ENCODE data around the gene CYTH3. TPM values are rescaled to one million over a fixed set of nuclear protein-coding genes. Genes with fewer than 3 reads are reported as not detected.

CYTH3 gene
- total and polyA plus RNA-seq, 9 donors: 14.8 to 29.6 (median 18.9) TPM

GRCh38 chr7:6274743-6275142 is 2.3 kb upstream of the CYTH3 start:
- Histone ChIP-seq H3K4me3 (no peak overlapping the region), H3K27ac (no peak overlapping the region), H3K4me1 (ENCODE audit: insufficient read depth) (peaks cover 6% of the 10 kb centered on the region), H3K9me3 (no peaks in the 10 kb centered on the region), H3K36me3 (no peaks in the 10 kb centered on the region), H3K27me3 (no peaks in the 10 kb centered on the region)
- DNase-seq: no peak
- TF ChIP-seq POLR2A (IDR thresholded peaks at IDR 0.05) (no peak), EP300 (IDR thresholded peaks at IDR 0.05) (no peak), CTCF (IDR thresholded peaks at IDR 0.05) (no peak)
- WGBS, 3 donors: 89 to 94% (median 92%) methylated on average over 2 of the region's 2 CpGs
- intact Hi-C loops (cut with DNase I): no loop called here

DNA sequence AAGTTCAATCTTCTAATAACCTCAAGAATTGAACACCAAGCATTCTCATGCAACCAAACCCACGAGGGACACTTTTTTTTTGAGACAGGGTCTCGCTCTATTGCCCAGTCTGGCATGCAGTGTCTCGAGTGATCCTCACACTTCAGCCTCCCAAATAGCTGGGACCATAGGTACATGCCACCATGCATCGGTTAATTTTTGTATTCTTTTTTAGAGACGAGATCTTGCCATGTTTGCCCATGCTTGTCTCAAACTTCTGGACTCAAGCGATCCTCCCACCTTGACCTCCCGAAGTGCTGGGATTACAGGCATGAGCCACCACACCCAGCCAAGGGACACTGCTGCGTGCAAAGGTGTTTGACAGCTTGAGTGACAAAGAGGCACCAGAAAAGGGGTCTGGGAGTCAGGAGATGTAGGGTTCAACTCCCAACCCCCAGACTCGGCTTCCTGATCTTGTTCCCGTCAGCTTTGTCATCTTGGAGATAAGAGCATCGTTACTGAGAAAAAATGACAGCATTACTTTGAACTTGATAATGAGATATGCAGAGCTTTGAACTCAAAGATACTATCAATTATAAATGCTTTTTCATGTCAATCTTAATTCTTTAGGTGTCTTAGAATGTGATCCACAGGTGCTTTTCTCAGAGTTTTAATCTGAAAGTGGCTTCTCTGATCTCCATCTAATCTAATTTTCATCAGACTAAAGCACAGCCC is 1.6 kb upstream of the CYTH3 start:
- Histone ChIP-seq H3K9me3 (no peaks in the 10 kb centered on the region), H3K4me3 (no peak overlapping the region), H3K27me3 (no peaks in the 10 kb centered on the region), H3K4me1 (ENCODE audit: insufficient read depth) (peaks cover 7% of the 10 kb centered on the region), H3K36me3 (no peaks in the 10 kb centered on the region), H3K27ac (no peak overlapping the region)
- intact Hi-C loops (cut with DNase I): loop anchor here in 1 of 4 donors (2.0 kb wide), 1 partner anchor 43 kb away; no protein-coding TSS in a partner anchor
- TF ChIP-seq POLR2A (IDR thresholded peaks at IDR 0.05) (no peak), CTCF (IDR thresholded peaks at IDR 0.05) (no peak), EP300 (IDR thresholded peaks at IDR 0.05) (no peak)
- 91 to 93% (median 92%) methylated on average over 11 of the region's 11 CpGs for WGBS, 3 donors
- DNase-seq: no peak

GRCh38 chr7:6273380-6273837 is 985 bp upstream of the CYTH3 start:
- 57 to 79% (median 75%) methylated on average over 6 of the region's 6 CpGs for WGBS, 3 donors
- DNase-seq: peak; percentile 18 to 51 (median 40)
- no peak for TF ChIP-seq CTCF (IDR thresholded peaks at IDR 0.05)
- TF ChIP-seq EP300 (IDR thresholded peaks at IDR 0.05): no peak
- no peak for TF ChIP-seq POLR2A (IDR thresholded peaks at IDR 0.05)
- Histone ChIP-seq H3K36me3 (no peaks in the 10 kb centered on the region), H3K4me3 (no peak overlapping the region), H3K27me3 (no peaks in the 10 kb centered on the region), H3K9me3 (no peaks in the 10 kb centered on the region), H3K4me1 (ENCODE audit: insufficient read depth) (peaks cover 10% of the 10 kb centered on the region), H3K27ac (no peak overlapping the region)
- intact Hi-C loops (cut with DNase I): loop anchor here in 1 of 4 donors (2.0 kb wide), 1 partner anchor 43 kb away; no protein-coding TSS in a partner anchor

DNA sequence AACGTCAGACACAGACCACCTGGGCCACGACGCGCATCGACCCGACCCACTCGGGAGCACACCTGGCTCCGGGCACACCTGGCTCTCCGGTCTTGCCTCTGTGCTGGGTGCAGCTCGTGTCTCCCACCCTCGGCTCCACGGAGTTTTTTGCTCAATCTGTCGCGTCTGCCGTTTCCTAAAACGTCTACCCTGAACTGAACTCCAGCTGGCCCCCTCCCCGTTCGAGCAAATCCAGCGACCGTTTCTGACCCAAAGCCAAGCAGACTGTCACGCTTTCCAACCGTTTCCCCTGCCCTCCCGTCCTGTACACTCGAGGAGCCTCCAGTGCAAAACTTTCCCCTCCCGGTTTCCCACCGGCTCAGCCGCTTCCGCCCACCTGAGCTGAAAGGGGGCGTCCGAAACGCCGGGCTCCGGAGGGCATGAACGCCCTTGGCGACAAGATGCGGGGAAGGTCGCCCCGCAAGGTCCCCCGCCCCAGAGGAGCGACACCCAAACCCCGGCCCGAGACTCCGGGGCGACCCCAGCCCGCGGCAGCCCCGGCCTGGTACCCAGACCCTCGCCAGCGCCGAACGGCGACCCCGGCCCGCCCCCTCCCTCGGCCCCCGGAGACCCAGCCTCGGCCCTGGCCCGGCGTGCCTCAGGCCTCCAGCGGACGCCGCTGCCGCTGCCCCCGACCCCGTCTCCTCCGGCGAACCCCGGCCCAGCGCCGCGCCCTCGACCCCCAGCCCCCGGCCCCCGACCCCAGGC is 557 bp downstream of the CYTH3 start:
- Histone ChIP-seq H3K4me3 (peak overlapping the region; percentile 56), H3K4me1 (ENCODE audit: insufficient read depth) (peaks cover 10% of the 10 kb centered on the region), H3K9me3 (no peaks in the 10 kb centered on the region), H3K36me3 (no peaks in the 10 kb centered on the region), H3K27ac (peak overlapping the region; percentile 3 to 63), H3K27me3 (no peaks in the 10 kb centered on the region)
- peak; percentile 26 to 52 (median 41) for DNase-seq
- TF ChIP-seq EP300 (IDR thresholded peaks at IDR 0.05): no peak
- no peak for TF ChIP-seq POLR2A (IDR thresholded peaks at IDR 0.05)
- no peak for TF ChIP-seq CTCF (IDR thresholded peaks at IDR 0.05)
- 0% methylated on average over 50 to 74 of the region's 74 CpGs for WGBS, 3 donors
- intact Hi-C loops (cut with DNase I): loop anchor here in 1 of 4 donors (2.0 kb wide), 1 partner anchor 45 kb away; no protein-coding TSS in a partner anchor

All from ovary (tissue), 9 donors.